Colonic mucosa (tissue), 4 donors: Measurements from ENCODE around the gene RALGPS2. TPM values are rescaled to one million over a fixed set of nuclear protein-coding genes. Genes with fewer than 3 reads are reported as not detected.
A peak's percentile ranks its signal among the peaks of the same experiment; 100 is the strongest.

Experiments used
- DNase-seq: peaks from one replicate; pipeline ENCODE4 v3.0.0-alpha.2; 2020
- H3K27ac ChIP-seq: fragments of 200-600 bp; one replicate; pipeline ENCODE4 v1.8.0; 2021
- H3K27me3 ChIP-seq: fragments of 200-600 bp; one replicate; pipeline ENCODE4 v1.8.0; 2021
- H3K36me3 ChIP-seq: fragments of 200-600 bp; one replicate; pipeline ENCODE4 v1.8.0; 2021
- H3K4me1 ChIP-seq: fragments of 200-600 bp; one replicate; pipeline ENCODE4 v1.8.0; 2021; ENCODE audit warnings: mild to moderate bottlenecking
- H3K4me3 ChIP-seq: fragments of 200-600 bp; one replicate; pipeline ENCODE4 v1.8.0; 2021
- H3K9ac ChIP-seq, 2 donors: one replicate each; pipeline ENCODE4 v1.7.0; 2013; ENCODE audit warnings: control low read depth in 2 of 2, low read depth in 2 of 2, low read length in 2 of 2
- H3K9me3 ChIP-seq: fragments of 200-600 bp; one replicate; pipeline ENCODE4 v1.8.0; 2021
- CTCF ChIP-seq: fragments of 200-600 bp; IDR thresholded peaks from one replicate; pipeline ENCODE4 v1.8.0; 2022; ENCODE audit warnings: antibody characterized with exemption, mild to moderate bottlenecking
- intact Hi-C: fragments of 100-400 bp; cut with DNase I; formaldehyde crosslinking; loops from one replicate; pipeline ENCODE4 v1.14.1; 2022
- total RNA-seq, 2 donors: library from RNA; stranded (reverse); fragmentation: NEBNext Ultra II Directional in 1 of 2; extraction: Animal tissue kit (Norgen Biotek cat#: 25700) in 1 of 2; gene quantifications; one replicate each; pipeline ENCODE4 v1.2.1, GENCODE V29; 2021
- donor health status: healthy.
- donor health status: DM: no; HTN: no; CAD: no.
- donor health status: DM: no; HTN: no; CAD: no.

Gene RALGPS2
- total RNA-seq, 2 donors from 2014 or later: 23.5 to 49.1 TPM

GRCh38 chr1:178862416-178862815 lies 137.4 kb downstream of the RALGPS2 start:
- peaks cover 3% of the 10 kb centered on the region for H3K4me1 ChIP-seq
- no peak overlapping the region for H3K9ac ChIP-seq
- intact Hi-C loops: no loop called here

GRCh38 chr1:178862864-178863263 lies 137.8 kb downstream of the RALGPS2 start:
- Histone ChIP-seq H3K27ac (no peak overlapping the region), H3K27me3 (no peaks in the 10 kb centered on the region), H3K36me3 (no peaks in the 10 kb centered on the region)

More at GRCh38 chr1:178862416-178862815, 137.4 kb downstream of the RALGPS2 start:
- DNase-seq: no peak
- Histone ChIP-seq H3K9me3 (no peaks in the 10 kb centered on the region), H3K36me3 (no peaks in the 10 kb centered on the region), H3K4me3 (no peak overlapping the region), H3K27ac (no peak overlapping the region), H3K27me3 (no peaks in the 10 kb centered on the region)
- TF ChIP-seq CTCF: no peak

DNA sequence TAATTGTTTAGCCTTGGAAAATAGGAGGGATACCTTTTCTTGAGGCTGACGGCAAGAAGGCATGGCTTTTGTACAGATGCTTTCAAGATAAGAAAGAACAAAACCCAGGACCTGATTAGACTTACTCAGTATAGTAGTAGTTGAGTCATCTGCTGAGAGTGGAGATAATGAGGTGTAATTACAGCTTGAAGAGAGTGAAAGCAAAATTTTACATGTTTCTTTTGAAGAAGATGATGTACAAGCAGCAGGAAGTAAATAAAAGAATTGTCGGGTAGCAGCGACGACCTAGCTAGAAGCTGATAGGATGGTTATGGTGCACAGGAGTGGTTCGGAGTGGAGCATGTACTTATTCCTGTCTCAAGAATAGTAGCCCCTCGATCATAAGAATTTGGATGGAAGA lies 139.3 kb downstream of the RALGPS2 start:
- no peak for TF ChIP-seq CTCF
- Histone ChIP-seq H3K36me3 (no peaks in the 10 kb centered on the region), H3K4me3 (no peak overlapping the region), H3K27me3 (no peaks in the 10 kb centered on the region), H3K9me3 (no peaks in the 10 kb centered on the region), H3K4me1 (peaks cover 3% of the 10 kb centered on the region), H3K27ac (no peak overlapping the region), H3K9ac (no peak overlapping the region)
- DNase-seq: no peak
- intact Hi-C loops: no loop called here

More at GRCh38 chr1:178862864-178863263, 137.8 kb downstream of the RALGPS2 start:
- Histone ChIP-seq H3K9me3 (no peaks in the 10 kb centered on the region), H3K4me3 (no peak overlapping the region), H3K4me1 (peaks cover 3% of the 10 kb centered on the region), H3K9ac (no peak overlapping the region)
- intact Hi-C loops: no loop called here
- no peak for TF ChIP-seq CTCF
- DNase-seq: no peak

GRCh38 chr1:178867670-178868069 lies 142.6 kb downstream of the RALGPS2 start:
- Histone ChIP-seq H3K27me3 (no peaks in the 10 kb centered on the region), H3K27ac (peak overlapping the region; percentile 58), H3K4me1 (peaks cover 3% of the 10 kb centered on the region), H3K4me3 (peak overlapping the region; percentile 6), H3K36me3 (no peaks in the 10 kb centered on the region), H3K9me3 (no peaks in the 10 kb centered on the region), H3K9ac (peak overlapping the region in 1 of 2 donors; percentile 0)
- DNase-seq: no peak
- no peak for TF ChIP-seq CTCF
- intact Hi-C loops: no loop called here

DNA sequence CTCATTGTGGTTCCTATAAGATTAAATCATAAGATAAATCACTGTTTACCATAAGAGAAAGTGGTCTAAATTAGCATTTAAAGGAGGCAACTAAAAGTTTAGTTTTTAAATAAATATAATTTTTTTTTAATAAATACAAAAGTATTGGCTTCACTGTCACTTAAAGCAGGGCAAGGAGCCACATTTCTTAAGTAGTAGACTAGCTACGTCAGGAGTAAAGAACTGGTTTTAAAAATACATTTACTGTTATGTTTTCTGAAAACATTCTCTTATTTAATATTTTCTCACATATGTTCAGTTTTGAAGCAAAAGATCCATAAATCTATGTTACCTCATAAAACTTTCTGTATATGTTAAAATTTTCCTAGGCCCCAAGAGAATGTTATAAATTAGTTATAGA lies 143.7 kb downstream of the RALGPS2 start:
- intact Hi-C loops: no loop called here
- DNase-seq: no peak
- Histone ChIP-seq H3K27me3 (no peaks in the 10 kb centered on the region), H3K36me3 (no peaks in the 10 kb centered on the region), H3K9me3 (no peaks in the 10 kb centered on the region), H3K4me3 (no peak overlapping the region), H3K4me1 (peaks cover 3% of the 10 kb centered on the region), H3K27ac (no peak overlapping the region), H3K9ac (no peak overlapping the region)
- no peak for TF ChIP-seq CTCF
